ENCODE measurements around the gene PTPRD. TPM values are rescaled to one million over a fixed set of nuclear protein-coding genes. Genes with fewer than 3 reads are reported as not detected.

PTPRD gene
- polyA plus RNA-seq, 1 donor, result 145 TPM

- DNase-seq, result no peak
Observed at GRCh38 chr9:10052916-10053315, 559.9 kb downstream of the PTPRD start.

GRCh38 chr9:10052181-10052580 is 560.6 kb downstream of the PTPRD start:
- DNase-seq, result no peak

- no peak for DNase-seq
Observed at GRCh38 chr9:10050016-10050415, 562.8 kb downstream of the PTPRD start.

- DNase-seq, result no peak
Observed at GRCh38 chr9:10048994-10049393, 563.8 kb downstream of the PTPRD start.

- DNase-seq, result peak; percentile 12
Observed at GRCh38 chr9:10045598-10045997, 567.2 kb downstream of the PTPRD start.

- DNase-seq, result no peak
Observed at GRCh38 chr9:10041726-10042229, 571.0 kb downstream of the PTPRD start.

- DNase-seq, result no peak
Observed at GRCh38 chr9:10036095-10036494, 576.7 kb downstream of the PTPRD start.

- DNase-seq, result no peak
Observed at GRCh38 chr9:10032166-10032565, 580.6 kb downstream of the PTPRD start.

GRCh38 chr9:10026443-10026984 is 586.3 kb downstream of the PTPRD start:
- no peak for DNase-seq

GRCh38 chr9:10015755-10016154 is 597.0 kb downstream of the PTPRD start:
- no peak for DNase-seq

GRCh38 chr9:10014889-10015288 is 597.9 kb downstream of the PTPRD start:
- no peak for DNase-seq

- DNase-seq, result no peak
Observed at GRCh38 chr9:10009401-10009800, 603.4 kb downstream of the PTPRD start.

- no peak for DNase-seq
Observed at GRCh38 chr9:10008101-10008799, 604.6 kb downstream of the PTPRD start.

- no peak for DNase-seq
Observed at GRCh38 chr9:10007356-10007755, 605.4 kb downstream of the PTPRD start.

- DNase-seq, result no peak
Observed at GRCh38 chr9:10005206-10005605, 607.6 kb downstream of the PTPRD start.

- DNase-seq, result no peak
Observed at GRCh38 chr9:10003047-10003446, 609.8 kb downstream of the PTPRD start.

- DNase-seq, result no peak
Observed at GRCh38 chr9:10000669-10001068, 612.1 kb downstream of the PTPRD start.

- no peak for DNase-seq
Observed at GRCh38 chr9:9998491-9999287, 614.1 kb downstream of the PTPRD start.

- no peak for DNase-seq
Observed at GRCh38 chr9:9997585-9997984, 615.2 kb downstream of the PTPRD start.

- no peak for DNase-seq
Observed at GRCh38 chr9:9996259-9996658, 616.5 kb downstream of the PTPRD start.

GRCh38 chr9:9992936-9993335 is 619.9 kb downstream of the PTPRD start:
- no peak for DNase-seq

GRCh38 chr9:9973062-9973461 is 639.7 kb downstream of the PTPRD start:
- no peak for DNase-seq

GRCh38 chr9:9970514-9970913 is 642.3 kb downstream of the PTPRD start:
- DNase-seq, result no peak

All from left kidney (tissue), 2 donors.